Measurements from ENCODE around the gene LRRC4C.

The LRRC4C gene

GRCh38 chr11:40130427-40130826, 1329.0 kb downstream of the LRRC4C start:
- FAIRE-seq (no peak), DNase-seq (ENCODE audit: low spot score) (no peak)

DNA sequence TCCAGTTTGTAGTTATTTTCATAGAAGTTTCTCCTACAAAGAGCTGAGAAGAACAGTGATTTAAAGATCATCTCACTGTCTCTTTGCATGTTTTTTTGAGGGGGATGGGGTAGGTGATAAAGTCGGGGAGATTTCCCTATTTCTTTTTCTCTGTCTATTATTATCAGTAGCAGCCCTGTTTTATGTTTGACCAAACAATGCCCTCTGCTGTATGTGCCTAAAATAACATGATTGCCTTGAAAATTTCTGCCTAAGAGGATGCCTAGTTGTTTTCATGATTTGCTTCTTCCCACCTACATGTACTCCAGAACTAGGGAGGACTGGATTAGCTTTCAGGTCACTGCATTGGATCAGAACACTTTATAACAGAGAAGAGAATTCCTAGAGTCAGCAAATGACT, 1330.2 kb downstream of the LRRC4C start:
- FAIRE-seq, result no peak
- DNase-seq (ENCODE audit: low spot score), result no peak

GRCh38 chr11:40125054-40125453, 1334.4 kb downstream of the LRRC4C start:
- DNase-seq (ENCODE audit: low spot score), result no peak

GRCh38 chr11:40119661-40120060, 1339.8 kb downstream of the LRRC4C start:
- FAIRE-seq (no peak), DNase-seq (ENCODE audit: low spot score) (no peak)

More at GRCh38 chr11:40125054-40125453, 1334.4 kb downstream of the LRRC4C start:
- no peak for FAIRE-seq

DNA sequence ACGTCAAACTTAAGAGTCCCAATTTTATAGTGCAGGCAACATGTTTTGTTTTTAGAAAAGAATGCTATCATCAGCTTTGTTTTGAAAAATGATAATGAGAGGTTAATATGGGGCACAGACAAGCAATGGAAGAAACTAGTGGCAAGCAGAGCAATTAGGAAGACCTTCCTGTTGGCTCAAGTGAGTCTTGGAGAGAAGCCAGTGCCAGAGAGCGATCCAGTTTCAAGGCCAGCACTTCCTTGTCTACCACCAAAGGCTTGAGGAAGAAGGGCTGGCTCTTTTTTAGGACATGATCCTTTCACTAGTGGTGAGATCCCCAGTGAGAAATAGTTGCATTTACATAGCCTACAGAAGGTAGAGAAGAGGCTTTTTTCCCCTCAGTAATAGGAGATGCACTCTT, 1340.7 kb downstream of the LRRC4C start:
- no peak for DNase-seq (ENCODE audit: low spot score)

GRCh38 chr11:40118026-40118425, 1341.4 kb downstream of the LRRC4C start:
- FAIRE-seq (peak; percentile 89), DNase-seq (ENCODE audit: low spot score) (no peak)

More for the DNA sequence above, 1340.7 kb downstream of the LRRC4C start:
- FAIRE-seq, result no peak

- FAIRE-seq, result no peak
- DNase-seq (ENCODE audit: low spot score), result no peak
Observed at GRCh38 chr11:40104941-40105550, 1354.4 kb downstream of the LRRC4C start.

- no peak for FAIRE-seq
- DNase-seq (ENCODE audit: low spot score), result no peak
Observed at GRCh38 chr11:40100781-40101180, 1358.7 kb downstream of the LRRC4C start.

DNA sequence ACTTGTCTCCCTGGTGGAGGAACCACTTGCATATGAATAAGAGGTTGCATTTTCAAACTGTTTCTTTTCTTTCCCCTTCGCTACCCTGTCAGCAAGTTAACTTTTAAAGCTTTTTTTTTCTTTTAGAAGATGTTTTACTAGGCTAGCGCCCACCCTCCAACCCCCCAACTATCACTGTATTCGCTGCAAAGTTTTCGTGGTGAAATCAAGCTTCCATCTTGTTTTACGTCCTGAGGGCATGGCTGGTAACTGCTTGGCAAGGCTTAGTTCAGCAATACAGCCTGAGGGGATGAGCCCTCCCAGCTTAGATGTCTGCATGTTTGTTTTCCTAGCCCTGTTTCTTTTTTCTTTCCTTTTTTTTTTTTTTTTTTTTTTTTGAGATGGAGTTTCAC, 1359.3 kb downstream of the LRRC4C start:
- no peak for FAIRE-seq
- no peak for DNase-seq (ENCODE audit: low spot score)

DNA sequence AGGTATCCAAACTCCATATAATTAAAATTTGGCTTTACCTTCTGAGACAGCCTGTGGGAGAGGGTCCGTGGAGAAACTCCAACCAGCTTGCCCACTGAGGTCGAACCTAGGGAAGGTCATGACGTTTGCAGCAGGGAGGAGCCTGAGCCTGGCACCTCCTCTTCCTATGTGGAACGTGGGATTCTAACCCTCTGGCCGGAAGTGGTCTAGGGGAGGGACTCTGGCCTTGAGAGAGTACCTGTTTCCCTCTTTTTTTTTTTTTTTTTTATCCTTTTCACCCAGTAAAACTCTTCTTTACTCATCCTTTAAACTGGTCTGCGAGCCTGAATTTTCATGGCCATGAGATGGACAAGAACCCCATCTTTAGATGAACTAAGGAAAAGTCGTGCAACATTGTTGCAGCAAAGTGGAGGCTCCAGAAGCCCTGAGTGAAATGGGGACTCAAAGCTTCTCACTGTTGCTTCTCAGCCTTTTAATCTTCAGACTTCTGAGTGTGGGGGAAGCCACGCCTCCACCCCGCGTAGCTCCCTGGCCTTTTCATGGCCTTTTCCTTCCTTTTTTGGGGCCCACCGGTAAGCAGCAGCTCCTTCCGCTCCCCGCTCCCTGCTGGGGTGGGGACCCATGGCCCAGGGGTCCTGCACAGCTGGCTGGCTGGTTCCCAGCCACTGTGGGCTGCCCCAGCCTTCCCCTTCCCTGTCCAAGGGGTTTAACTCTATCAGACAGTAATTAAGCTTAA, 1359.9 kb downstream of the LRRC4C start:
- no peak for DNase-seq (ENCODE audit: low spot score)
- FAIRE-seq, result no peak

DNA sequence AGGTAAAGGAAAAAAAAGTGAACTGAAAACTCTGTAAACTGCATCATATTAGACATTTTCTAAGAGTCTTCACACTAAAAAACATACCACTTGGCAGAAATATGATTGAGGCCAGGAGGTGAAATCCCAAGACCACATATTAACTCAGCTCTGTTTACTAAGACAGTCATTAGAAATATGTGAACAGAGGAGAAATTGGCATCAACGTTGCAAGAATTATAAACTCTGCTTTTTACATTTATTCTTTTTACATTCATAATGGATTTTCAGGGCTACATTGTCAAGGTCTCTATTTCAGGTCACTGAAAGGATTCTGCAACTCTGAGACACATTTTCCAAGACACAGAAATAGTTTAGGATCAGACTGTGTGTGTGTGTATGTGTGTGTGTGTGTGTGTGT, 1364.0 kb downstream of the LRRC4C start:
- no peak for FAIRE-seq
- no peak for DNase-seq (ENCODE audit: low spot score)

DNA sequence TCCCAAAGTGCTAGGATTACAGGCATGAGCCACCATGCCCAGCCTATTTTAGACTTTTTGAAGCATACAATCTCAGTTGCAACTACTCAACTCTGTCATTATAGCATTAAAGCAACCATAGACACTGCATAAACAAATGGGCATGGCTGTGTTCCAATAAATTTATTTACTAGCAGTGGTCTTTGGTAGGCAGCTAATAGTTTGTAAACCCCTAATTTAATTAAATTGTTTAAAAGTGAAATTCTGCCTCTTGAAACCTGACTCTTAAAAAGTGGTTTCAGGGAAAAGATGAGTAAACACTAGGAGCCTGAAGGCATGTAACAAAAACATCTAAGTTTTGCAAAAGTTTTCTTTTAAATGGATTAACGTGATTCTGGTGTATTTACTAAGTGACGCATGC, 1364.5 kb downstream of the LRRC4C start:
- FAIRE-seq, result no peak
- DNase-seq (ENCODE audit: low spot score), result no peak

- DNase-seq (ENCODE audit: low spot score), result no peak
- FAIRE-seq, result no peak
Observed at GRCh38 chr11:40080434-40080833, 1379.0 kb downstream of the LRRC4C start.
